Erythroblast (primary cell): ENCODE data around the gene SAP130.

Experiments
- GATA1 ChIP-seq: IDR thresholded peaks from 2 replicates; pipeline ENCODE4 v1.6.1; 2011; ENCODE audit warnings: low read depth, mild to moderate bottlenecking, control low read depth, low read length, moderate library complexity
- POLR2A ChIP-seq: IDR thresholded peaks from 2 replicates; pipeline ENCODE4 v1.6.1; 2011; ENCODE audit warnings: mild to moderate bottlenecking, low read length

GRCh38 chr2:128008074-128008672, 19.7 kb downstream of the SAP130 start:
- no peak for TF ChIP-seq POLR2A
- no peak for TF ChIP-seq GATA1
